Hematopoietic multipotent progenitor cell treated with erythropoietin and hydrocortisone succinate and interleukin-3 and kit ligand, for 4 days (in vitro differentiated cells): ENCODE results near the gene MRM2.

Experiments
- DNase-seq: peaks from one replicate; pipeline ENCODE4 v3.0.0-alpha.2; 2015

MRM2 gene

DNA sequence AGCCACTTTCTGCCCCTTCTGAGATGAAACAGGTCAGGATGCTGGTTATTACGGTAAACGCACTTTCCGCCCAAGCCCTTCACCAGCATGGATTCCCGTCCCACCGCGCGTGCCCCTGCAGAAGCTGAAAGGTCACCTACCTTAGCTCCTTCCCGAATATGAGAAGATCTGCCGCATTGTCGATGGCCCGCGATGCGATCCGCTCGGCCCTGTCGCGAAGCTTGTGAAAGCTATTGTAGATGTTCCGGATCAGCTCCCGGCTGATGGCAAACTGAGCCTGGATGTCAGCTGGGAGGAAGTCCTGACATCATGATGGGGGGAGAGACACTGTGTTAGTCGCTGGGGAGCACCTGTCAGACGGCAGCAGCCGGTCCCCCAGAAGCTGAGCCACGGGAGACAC, 22.2 kb upstream of the MRM2 start:
- no peak for DNase-seq

DNA sequence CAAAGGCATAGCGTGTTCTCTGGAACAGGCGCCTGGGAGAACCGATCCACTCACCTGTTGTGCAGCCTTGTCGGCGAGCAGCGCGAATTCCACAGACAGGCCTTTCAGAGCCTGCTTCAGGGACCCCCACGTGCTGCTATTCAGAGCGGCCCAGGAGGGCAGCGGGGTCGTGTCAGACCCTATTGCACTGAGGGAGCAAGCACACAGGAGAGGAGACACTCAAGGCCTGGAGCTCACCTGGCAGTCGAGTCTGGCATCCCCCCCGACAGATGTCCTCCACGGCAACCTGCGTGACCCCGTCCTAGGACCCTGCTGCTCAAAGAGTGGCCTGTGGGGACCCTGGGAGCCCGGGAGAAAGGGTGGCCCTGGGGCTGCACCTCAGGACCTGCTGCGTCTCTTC, 21.2 kb upstream of the MRM2 start:
- no peak for DNase-seq

DNA sequence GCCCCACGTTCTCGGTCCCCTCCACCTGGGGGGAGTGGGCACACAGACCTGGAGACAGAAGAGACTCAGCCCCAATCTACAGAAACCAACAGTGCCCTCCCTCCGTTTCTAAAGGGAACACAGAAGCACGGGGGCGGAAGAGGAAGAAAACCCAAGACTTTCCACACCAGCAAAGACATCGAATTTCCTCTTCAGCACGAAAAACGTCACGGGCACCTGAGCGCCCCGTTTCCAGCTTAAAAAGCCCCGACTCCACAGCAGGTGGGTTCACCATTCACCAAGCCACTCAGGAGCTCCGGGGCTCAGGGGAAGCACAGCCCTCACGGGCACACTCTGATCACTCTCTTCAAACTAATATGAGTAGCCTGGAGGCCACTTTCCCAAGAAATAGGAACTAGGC, 19.6 kb upstream of the MRM2 start:
- peak; percentile 54 for DNase-seq

DNA sequence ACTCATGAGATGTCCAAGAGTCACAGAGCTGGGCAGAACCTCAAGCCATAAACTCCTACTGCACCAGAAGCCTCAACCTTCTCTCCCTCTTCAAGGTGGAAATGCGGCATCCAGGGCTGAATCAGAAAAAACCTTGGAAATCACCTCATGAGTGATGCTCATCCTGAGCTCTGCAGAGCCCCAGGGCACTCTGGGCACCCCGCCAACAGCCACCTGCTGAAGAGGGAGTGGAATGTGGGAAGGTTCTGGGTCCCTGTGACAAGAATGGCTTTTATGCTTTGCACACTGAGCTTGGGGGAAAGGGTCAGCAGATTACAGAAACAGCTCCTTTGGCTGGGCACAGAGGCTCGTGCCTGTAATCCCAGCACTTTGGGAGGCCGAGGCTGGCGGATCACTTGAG, 18.8 kb upstream of the MRM2 start:
- DNase-seq, result no peak

DNA sequence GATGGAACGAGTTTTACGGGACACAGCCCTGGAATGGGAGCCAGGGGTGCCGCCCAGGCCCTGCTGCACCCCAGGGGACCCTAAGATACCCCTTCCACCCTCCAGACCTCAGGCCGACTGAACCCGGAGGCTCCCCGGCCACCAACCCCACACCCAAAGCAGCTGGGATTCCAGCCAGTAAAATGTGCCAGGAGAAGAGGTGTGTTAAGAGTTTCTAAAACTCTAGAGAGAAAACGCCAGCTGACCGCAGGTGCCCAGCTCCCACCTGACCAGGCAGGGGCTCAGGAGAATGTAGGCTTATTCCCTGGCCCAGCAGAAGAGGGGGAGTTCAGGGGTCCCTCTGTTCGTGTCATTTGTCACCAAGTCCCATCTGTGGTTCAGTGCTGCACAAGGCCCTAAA, 17.5 kb upstream of the MRM2 start:
- no peak for DNase-seq

DNA sequence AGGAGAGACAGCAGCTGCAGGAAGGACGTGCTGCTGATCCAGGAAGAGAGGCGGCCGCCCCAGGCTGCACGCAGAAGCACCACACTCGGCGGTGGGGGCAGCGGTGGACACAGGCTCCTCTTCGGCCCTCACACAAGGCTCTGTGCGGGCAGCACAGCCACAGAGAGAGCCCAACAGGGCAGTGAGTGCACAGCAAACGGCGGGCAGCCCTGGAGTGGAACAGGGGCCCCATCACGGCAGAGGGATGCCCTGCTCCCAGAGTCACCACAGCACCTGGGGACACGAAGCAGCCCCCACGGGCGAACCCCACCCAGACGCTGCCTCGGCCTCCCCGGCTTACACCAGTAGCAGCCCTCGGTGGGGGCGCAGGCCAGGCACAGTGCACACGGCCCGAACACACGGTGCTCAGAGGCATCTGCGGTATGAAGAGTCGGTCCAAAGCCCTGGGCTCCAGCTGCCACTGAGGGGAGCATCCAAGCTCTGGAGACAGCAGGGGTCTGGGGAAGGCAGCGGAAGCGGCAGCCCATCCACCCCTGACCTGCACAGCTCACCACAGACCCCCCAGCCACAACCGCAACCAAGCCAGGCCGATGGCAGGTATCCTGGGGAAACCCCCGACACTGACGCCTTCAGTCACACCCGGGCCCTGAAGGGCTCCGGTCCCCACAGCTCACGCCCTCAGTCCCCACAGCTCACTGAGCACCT, 16.8 kb upstream of the MRM2 start:
- no peak for DNase-seq

DNA sequence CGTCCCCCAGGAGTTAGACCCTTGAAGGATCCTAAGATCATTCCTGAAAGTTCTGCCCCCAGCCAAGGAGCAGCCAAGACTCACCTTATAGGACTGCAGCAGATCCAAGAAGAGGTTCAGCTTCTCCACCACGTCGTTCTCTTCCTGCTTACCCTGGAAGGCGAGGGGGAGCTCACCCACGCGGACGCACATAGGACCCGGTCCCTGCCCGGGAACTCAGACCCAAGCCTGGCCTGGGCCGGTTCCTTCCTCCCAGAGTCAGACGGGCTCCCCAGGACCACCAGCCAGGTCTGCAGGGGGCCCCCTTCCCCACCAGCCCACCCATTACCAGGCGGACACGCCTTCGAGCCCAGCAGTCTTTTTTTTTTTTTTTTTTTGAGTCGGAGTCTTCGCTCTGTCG, 15.6 kb upstream of the MRM2 start:
- no peak for DNase-seq

DNA sequence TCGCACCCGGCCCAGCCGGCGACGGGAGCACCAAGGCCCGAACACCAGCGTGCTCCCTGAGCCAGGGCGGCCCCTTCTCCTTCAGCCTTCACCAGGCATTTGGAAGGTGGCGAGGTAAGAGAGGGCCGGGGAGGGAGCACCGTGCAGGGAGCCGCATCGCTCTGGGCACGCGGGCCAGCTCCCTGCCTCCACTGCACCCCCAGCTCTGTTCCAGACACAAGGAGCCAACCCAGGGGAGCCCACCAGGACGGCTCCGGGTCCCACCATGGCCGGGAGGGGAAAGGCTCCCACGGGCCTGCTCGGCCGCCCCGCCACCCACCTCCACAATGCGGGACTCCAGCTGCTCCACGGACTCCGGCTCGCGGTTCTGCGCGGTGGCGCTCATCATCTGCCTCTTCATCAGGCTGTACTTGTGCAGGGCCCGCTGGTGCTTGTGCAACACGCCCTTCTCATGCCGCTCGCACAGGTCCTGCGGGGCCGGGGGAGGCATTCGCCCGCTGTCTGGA, 15.1 kb upstream of the MRM2 start:
- DNase-seq, result no peak

DNA sequence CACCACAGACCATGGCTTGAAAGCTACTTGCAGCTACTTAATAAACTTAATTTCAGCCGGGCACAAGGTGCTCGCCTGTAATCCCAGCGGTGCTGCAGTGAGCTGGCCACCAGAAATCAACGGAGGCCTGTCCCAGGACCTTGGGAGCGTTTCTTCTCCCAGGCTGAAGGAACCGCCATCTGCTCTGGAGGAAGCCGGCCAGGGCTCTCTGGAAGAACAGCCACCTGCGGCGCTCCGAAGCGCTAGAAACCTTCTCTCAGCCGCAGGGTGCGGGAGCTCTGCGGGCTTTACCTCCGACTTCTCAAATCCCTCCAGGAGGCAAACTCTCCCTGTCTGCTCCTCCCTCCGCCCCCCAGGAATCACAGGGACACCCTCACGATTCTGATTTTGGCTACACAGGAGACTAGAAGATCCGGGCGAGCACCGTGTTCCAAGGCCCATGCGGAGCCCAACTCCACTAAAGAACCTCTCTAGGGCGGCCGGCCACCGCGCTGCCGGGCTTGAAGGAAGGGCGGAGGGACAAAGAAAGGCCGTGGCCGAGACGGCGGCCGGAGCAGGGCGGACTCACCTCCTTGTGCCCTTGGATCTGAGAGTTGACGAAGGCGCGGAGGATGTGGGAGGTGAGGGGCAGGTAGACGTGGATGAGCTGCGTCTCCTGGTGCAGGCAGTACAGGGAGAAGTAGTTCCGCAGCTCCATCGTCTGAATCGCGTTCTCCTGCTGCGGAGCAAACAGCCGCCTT, 14.5 kb upstream of the MRM2 start:
- no peak for DNase-seq

DNA sequence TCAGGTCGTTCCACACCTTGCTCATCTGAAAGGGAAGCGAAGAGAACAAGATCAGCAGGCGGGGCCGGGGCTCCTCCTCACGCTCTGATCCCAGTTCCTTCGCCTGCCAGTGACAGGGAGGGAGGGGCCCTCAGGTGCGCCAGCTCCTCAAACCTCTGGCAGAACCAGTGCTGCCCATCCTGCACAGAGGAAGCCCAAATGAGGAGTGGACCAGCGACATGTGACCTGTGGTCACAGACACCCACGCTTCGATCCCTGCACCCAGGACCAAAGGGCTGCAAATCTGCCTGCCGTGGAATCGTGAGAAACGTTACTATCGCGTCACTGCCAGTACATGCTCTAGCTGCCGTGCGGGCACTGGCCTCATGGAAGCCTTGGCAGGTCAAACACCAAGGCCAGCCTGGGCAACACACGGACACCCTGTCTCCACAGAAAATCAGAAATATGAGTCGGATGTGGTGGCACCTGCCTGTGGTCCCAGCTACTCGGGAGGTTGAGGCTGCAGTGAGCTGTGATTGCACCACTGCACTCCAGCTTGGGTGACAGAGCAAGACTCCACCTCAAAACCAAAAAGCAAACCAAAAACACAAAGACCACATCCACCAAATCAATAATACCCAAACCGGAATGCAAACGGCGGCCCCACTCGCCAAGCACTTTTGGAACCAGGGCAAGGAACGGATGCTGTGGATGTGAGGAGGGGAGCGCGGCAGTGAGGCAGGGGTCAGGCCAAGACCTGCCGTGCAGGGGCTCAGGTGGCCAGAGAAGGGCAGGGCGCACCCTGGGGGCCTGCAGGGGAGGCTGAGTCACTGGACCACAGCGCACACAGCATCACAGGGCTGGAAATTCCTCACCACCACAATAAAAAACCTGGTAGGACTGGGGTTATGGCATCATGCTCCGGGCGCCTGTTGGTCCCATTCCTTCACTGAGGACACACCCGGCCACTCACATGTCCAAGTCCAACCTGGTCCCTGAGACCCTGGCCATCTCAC, 13.4 kb upstream of the MRM2 start:
- no peak for DNase-seq

DNA sequence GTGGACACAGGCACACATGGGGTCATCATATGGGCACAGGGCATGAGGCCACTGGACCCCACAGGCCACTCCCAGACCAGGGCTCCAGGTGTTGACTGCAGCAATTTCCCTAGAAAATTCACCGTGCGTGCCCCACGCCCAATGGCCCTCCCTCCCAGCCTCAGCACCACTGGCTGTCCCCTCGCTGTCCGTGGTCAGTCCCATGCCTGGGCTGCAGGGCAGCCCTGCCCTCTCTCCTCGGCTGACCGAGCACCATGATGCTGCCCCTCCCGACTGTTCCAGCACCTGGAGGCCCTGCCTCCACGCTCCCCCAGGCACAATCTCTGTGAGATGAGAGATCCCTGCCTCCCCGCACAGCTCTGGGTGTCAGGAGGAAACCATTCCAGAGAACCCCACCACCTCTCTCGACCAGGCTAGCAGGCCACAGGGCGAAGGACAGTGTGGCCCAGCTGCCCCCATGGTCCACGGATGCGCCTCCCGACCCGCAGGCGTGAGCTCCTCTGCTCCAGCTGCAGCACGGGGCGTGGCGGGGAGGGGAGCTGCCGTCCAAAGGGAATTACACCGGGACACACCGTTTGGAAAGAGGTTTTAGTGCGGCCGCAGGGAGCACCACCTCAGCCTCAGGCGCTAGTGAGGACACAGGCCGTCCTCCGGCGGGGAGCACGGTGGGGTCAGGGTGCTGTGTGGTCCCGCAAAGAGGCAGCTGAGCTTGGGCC, 12.6 kb upstream of the MRM2 start:
- DNase-seq, result no peak

DNA sequence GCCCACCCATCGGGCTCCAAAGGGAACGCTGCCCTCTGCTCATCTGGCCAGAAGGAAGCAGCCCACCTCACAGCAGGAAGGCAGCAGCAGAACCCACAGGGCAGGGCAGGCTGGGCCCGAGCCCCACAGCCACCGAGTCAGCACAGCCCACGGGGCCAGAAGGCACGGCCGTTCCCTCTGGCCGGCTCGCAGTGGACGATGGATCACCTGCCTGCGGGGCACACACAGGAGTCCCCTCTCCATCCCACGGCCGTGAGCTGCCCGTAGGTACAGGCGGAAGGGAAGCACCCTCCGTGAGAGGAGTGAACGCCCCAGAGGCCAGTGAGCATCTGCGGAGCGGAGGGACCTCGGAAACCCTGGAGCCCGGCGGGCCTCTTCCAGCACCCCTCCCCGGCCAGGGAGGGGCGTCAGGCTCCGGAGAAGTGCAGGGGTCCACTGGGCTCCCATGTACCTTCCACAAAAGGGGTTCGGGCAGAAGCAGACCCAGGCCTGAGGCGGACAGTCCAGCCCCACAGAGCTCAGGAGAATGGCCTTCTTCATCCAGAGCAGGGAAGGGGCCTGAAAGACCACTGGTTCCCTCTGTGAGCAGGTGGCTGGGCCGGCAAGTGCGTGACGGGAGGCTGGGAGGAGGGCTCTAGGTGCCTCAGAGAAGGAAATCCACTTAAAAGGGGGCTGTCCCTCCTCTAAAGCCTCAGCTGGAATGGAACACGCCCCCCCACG, 11.7 kb upstream of the MRM2 start:
- DNase-seq, result no peak

DNA sequence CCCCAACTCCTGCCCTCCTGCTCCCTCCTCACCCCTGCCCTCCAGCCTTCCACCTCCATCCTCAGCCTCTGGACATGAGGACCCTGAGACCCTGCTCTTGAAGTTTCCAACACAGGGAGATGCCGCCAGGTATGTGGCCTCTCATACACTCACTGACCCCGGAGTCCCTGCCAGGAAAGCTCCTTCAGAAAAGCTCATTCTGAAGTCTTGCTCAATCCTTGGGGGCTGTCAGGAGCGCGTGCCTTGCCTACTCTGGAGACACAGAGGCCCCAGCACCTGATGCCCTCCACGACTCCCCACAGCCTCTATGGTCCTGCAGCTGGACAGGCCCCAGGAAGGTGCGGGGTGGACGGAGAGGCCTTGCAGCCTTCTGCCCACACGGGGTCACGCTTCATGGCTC, 11.0 kb upstream of the MRM2 start:
- no peak for DNase-seq

DNA sequence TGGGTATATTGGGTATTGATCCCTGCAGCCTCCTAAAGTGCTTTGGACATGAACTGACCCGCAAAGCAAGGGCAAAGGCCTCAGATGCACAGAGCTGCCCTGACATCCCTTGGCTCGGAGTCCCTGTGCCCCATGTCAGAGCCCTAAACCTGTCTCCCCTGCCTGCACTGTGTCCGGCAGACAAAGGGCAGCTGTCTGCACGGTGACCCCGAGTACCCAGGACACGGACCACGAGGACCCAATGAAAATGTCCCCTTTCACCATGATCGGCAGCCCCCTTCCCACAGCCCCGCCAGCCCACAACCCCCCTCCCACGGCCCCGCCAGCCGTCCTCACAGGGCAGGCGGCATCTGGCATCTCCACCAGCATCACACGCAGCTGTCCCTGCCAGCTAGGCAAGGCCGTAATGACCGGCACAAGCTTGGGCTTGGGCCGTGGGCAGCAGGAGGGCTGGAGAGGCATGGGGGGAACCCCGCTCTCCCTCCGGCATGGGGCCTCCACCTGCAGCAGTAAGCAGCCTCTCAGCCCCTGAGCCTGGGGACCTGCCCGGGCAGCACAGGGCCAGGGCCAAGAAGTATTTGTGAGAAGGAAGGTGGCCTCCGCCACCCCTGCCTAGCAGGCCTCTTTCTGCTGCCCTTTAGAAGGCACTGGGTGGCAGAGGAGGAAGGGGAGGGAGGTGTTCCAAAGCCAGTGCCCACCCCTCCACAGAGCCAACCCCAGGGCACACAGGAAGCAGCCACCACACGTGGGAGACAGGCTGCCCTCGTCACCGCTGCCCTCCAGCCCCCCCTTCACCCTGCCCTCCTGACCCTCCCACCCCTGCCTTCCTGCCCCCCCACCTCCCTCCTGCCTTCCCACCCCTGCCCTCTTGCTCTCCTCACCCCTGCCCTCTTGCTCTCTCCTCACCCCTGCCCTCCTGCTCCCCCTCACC, 10.1 kb upstream of the MRM2 start:
- peak; percentile 67 for DNase-seq

DNA sequence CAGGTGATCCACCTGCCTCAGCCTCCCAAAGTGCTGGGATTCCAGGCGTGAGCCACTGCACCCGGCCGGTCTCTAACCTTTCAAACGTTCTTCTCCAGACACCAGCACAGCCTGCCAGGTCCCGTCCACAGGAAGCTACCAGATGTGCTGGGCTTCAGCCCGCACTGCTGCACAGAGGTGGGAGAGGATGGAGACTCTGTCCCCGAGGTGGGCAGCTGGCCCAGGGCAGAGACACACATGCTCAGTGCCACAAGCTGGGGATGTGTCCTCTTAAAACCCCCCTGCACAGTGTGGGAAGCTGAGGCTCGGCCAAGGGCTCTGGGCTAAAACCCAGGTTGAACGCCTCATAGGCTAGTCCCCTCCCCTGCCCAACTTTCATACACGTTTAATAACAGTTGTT, 9.4 kb upstream of the MRM2 start:
- no peak for DNase-seq

DNA sequence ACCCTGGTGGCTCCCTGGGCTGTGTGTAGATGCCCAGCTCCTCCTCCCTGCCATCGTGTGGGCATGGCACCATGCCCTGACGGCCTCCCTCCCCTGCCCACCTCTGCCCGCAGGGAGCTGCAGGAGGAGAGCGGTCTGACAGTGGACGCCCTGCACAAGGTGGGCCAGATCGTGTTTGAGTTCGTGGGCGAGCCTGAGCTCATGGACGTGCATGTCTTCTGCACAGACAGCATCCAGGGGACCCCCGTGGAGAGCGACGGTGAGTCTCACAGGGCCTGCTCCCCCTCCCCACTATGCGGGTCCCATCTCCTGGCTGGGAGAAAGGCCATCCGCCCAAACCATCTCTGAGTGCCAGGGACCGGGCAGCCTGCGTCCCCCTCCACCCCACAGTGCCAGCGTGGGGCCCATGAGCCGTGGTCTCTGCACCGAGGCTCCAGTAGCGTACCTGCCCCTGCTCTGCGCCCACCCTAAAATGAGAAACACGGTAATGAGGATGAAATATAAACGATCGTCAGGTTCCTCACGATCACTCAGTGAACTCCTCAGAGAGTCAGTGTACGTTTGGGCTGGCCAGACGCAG, 7.8 kb upstream of the MRM2 start:
- no peak for DNase-seq

DNA sequence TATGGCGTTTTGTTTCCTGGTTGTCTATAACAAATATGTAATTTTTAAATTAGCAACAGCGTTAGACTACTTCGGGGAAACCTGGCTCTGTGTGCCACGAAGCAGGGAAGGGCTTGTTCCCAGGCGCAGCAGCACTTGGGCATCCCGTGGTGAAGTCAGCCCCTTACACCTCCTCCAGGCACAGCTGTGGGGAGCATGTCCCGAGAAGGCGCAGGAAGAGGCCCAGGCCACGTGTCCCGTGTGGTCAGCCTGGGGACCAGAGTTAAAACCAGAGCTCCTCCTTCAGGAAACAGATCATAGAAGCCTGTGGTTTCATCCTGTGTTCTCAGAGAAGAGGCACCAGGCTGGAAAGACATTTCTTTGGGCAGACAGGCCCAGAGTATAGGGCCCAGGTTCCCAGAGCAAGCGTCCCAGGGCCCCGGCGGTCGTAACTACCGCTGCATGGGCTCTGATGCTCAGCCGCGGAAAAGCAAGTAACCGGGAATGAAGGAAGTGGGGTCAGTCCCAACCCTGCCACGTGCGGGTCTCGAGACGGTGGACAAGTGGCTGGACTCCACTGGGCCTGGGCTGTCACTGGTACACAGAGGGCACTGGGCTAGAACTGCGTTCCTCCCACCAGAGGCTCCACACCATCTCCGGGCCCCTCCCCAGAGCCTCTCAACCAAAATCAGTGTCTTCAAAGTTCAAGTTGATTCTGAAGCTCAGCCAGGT, 7.1 kb upstream of the MRM2 start:
- DNase-seq, result peak; percentile 92

DNA sequence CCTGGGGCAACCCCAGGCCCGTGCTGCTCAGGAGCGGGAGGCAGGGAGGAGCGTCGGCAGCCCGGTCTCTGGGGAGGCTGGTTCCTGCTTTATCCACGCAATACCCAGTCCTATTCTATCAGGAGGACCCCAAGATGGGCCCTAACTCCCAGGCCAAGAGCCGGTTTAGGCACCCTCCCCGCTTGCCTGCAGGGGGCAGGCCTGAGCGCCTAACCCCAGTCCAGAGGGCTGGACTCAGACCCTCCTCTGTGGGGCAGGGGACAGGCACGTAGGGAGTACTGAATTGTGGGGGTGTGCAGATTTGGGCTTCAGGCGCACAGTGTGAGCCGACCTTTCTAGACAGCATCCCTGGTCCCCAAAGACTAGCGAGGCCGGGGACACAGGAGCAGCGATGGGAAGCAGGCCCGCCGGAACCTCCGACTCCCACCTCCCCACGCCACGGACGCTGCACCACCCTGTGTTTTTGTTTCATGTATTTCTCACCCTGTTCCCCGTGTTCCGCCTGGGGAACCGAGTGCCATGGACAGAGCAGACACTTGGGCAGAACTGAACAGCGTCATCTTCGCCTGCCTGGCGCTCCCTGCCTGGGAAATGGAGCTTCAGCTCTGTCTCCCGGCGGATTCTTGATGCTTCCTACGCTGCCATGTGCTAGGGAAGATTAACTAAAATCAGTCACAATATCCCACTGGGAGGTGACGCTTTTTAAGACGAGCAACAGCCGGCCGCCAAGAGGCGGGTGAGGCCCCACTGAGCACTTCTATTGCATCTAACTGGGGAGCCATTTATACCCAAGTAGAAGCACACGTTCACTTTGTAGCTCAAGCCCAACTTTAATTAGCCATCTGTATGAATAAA, 5.4 kb upstream of the MRM2 start:
- peak; percentile 56 for DNase-seq
